GM12892 (cell line): ENCODE results near the gene SEC63.
"Not testable (repeated sequence)": the region's sequence is repeated elsewhere in the genome, so short reads cannot be mapped to it uniquely, and the experiment has no call there.

ENCODE experiments used
- DNase-seq: peaks from one replicate; pipeline ENCODE4 v3.0.0; 2011; ENCODE audit not compliant: insufficient read length
- FAIRE-seq: peaks from 2 replicates; lab custom pipeline; 2011; peaks lifted over from hg19 to GRCh38; lab: Jason Lieb, UNC
- POLR2A ChIP-seq: IDR thresholded peaks from 2 replicates; pipeline ENCODE4 v1.6.1; 2011; ENCODE audit warnings: low read depth, low read length, control low read depth
- POLR2AphosphoS5 ChIP-seq: IDR thresholded peaks from 2 replicates; pipeline ENCODE4 v1.6.1; 2011; ENCODE audit warnings: low read depth, low read length, control low read depth
- TAF1 ChIP-seq: IDR thresholded peaks from 2 replicates; pipeline ENCODE4 v1.6.1; 2011; ENCODE audit warnings: low read depth, mild to moderate bottlenecking, control low read depth, low read length, borderline replicate concordance

Gene SEC63

GRCh38 chr6:107942142-107942541 is 15.9 kb downstream of the SEC63 start:
- FAIRE-seq = no peak
- no peak for DNase-seq
- TF ChIP-seq POLR2A = no peak
- TF ChIP-seq TAF1 = no peak
- TF ChIP-seq POLR2AphosphoS5 = no peak

- FAIRE-seq (no peak), DNase-seq (no peak)
- TF ChIP-seq TAF1 (no peak), POLR2A (no peak), POLR2AphosphoS5 (no peak)
Observed at GRCh38 chr6:107941627-107942026, 16.4 kb downstream of the SEC63 start.

DNA sequence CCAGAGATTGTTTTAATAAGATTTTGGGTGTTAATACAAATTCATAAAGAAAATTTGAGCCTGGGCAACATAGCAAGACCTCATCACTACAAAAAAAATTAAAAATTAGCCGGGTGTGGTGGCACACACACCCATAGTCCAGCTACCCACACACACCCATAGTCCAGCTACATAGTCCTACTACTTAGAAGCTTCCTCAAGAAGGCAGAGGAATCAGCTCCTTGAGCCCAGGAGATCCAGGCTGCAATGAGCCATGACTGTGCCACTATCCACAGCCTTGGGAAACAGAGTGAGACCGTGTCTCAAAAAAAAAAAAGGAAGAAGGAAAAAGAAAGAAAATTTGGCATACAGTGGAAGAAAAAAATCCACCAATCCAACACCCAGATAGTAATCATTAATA is 16.8 kb downstream of the SEC63 start:
- DNase-seq = no peak
- TF ChIP-seq TAF1 (no peak), POLR2AphosphoS5 (no peak), POLR2A (no peak)
- FAIRE-seq = no peak

- FAIRE-seq, DNase-seq: not testable (repeated sequence)
Observed at GRCh38 chr6:107936910-107937292, 21.1 kb downstream of the SEC63 start.

GRCh38 chr6:107936162-107936909 is 21.7 kb downstream of the SEC63 start:
- no peak for TF ChIP-seq POLR2AphosphoS5
- no peak for TF ChIP-seq POLR2A
- no peak for TF ChIP-seq TAF1
- FAIRE-seq = peak; percentile 50
- DNase-seq = no peak

DNA sequence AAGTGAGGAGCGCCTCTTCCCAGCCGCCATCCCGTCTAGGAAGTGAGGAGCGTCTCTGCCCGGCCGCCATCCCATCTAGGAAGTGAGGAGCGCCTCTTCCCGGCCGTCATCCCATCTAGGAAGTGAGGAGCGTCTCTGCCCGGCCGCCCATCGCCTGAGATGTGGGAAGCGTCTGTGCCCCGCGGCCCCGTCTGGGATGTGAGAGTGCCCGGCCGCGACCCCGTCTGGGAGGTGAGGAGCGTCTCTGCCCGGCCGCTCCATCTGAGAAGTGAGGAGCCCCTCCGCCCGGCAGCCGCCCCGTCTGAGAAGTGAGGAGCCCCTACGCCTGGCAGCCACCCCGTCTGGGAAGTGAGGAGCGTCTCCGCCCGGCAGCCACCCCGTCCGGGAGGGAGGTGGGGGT is 23.8 kb downstream of the SEC63 start:
- DNase-seq, FAIRE-seq: not testable (repeated sequence)

- DNase-seq (no peak), FAIRE-seq (no peak)
- TF ChIP-seq POLR2A (no peak), TAF1 (no peak), POLR2AphosphoS5 (no peak)
Observed at GRCh38 chr6:107932580-107932979, 25.4 kb downstream of the SEC63 start.

DNA sequence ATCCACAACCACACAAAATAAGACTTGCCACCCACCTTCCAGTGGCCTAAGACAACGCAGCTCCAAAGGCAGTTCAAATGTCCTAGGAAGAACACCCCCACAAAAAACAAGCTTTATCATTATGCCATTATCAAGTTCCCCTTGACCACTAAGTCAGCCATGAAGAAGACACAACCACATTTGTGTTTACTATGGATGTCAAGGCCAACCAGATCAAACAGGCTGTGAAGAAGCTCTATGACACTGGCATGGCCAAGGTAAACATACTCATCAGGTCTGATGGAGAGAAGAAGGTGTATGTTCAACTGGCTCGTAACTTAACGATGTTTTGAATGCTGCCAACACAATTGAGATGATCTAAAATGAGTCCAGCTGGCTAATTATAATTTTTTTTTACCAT is 26.1 kb downstream of the SEC63 start:
- no peak for FAIRE-seq
- TF ChIP-seq POLR2AphosphoS5 (no peak), TAF1 (no peak), POLR2A (no peak)
- no peak for DNase-seq

DNA sequence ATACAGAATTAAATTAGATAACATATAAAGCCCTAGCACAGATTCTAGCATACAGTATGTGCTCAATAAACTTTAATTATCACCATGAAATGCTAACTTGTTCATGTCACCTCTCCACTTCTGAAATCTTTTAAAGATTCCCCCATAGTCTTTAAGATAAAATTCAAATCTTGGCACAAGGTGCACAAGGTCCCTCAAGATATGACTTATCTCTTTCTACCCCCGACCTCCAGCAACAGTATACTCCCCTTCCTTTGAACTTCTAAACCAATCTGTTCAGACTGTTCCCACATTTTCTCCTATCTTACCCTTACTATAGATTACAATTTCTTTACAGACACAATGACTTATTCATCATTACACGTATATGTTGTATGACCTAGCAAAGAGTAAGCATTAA is 29.0 kb downstream of the SEC63 start:
- no peak for DNase-seq
- FAIRE-seq = no peak
- TF ChIP-seq TAF1 = no peak
- no peak for TF ChIP-seq POLR2A
- no peak for TF ChIP-seq POLR2AphosphoS5

GRCh38 chr6:107926697-107927544 is 31.1 kb downstream of the SEC63 start:
- not testable (repeated sequence) for FAIRE-seq, DNase-seq

- peak; percentile 82 for FAIRE-seq
- no peak for DNase-seq
- no peak for TF ChIP-seq TAF1
- TF ChIP-seq POLR2A = no peak
- no peak for TF ChIP-seq POLR2AphosphoS5
Observed at GRCh38 chr6:107917451-107918375, 40.3 kb downstream of the SEC63 start.

DNA sequence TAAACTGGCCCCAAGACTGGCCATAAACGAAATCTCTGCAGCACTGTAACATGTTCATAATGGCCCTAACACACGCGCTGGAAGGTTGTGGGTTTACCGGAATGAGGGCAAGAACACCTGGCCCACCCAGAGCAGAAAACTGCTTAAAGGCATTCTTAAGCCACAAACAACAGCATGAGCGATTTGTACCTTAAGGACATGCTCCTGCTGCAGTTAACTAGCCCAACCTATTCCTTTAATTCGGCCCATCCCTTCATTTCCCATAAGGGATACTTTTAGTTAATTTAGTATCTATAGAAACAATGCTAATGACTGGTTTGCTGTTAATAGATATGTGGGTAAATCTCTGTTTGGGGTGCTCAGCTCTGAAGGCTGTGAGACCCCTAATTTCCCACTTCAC is 41.0 kb downstream of the SEC63 start:
- not testable (repeated sequence) for FAIRE-seq, DNase-seq
